BE2C (cell line): ENCODE measurements around the gene NCLN.

ENCODE experiments used
- DNase-seq: peaks from one replicate; pipeline ENCODE4 v3.0.0-alpha.2; 2020
- H3K27me3 ChIP-seq: fragments of 250-450 bp; sonication (Bioruptor Pico); 2 replicates; pipeline ENCODE4 v1.5.1; 2020; ENCODE audit warnings: mild to moderate bottlenecking
- H3K36me3 ChIP-seq: fragments of 250-450 bp; sonication (Bioruptor Pico); 2 replicates; pipeline ENCODE4 v1.5.1; 2020; ENCODE audit warnings: mild to moderate bottlenecking
- H3K4me1 ChIP-seq: fragments of 250-450 bp; sonication (Bioruptor Pico); 2 replicates; pipeline ENCODE4 v1.5.1; 2020
- H3K4me3 ChIP-seq: 2 replicates; pipeline ENCODE4 v1.5.1; 2011; ENCODE audit warnings: low read depth, low read length
- H3K9me3 ChIP-seq: fragments of 250-450 bp; sonication (Bioruptor Pico); 2 replicates; pipeline ENCODE4 v1.5.1; 2020
- CTCF ChIP-seq: IDR thresholded peaks from 2 replicates; pipeline ENCODE4 v1.5.1; 2012; ENCODE audit warnings: mild to moderate bottlenecking, low read depth, low read length

Gene NCLN

GRCh38 chr19:3149089-3149488, 36.6 kb upstream of the NCLN start:
- TF ChIP-seq CTCF, result no peak
- no peaks in the 10 kb centered on the region for H3K9me3 ChIP-seq
- no peaks in the 10 kb centered on the region; the same call in 1 of the 2 replicates for H3K27me3 ChIP-seq
- H3K4me1 ChIP-seq, result no peaks in the 10 kb centered on the region
- no peaks in the 10 kb centered on the region for H3K36me3 ChIP-seq
- no peak for DNase-seq
- no peak overlapping the region for H3K4me3 ChIP-seq

- Histone ChIP-seq H3K27me3 (no peaks in the 10 kb centered on the region; the same call in 1 of the 2 replicates), H3K36me3 (no peaks in the 10 kb centered on the region), H3K9me3 (no peaks in the 10 kb centered on the region), H3K4me3 (peak overlapping the region; percentile 33), H3K4me1 (no peaks in the 10 kb centered on the region)
- no peak for TF ChIP-seq CTCF
- DNase-seq, result no peak
Observed at GRCh38 chr19:3149526-3150505, 35.9 kb upstream of the NCLN start.

GRCh38 chr19:3150739-3151329, 34.9 kb upstream of the NCLN start:
- Histone ChIP-seq H3K27me3 (no peaks in the 10 kb centered on the region; the same call in 1 of the 2 replicates), H3K9me3 (no peaks in the 10 kb centered on the region), H3K4me3 (no peak overlapping the region), H3K36me3 (no peaks in the 10 kb centered on the region), H3K4me1 (no peaks in the 10 kb centered on the region)
- no peak for TF ChIP-seq CTCF
- no peak for DNase-seq

GRCh38 chr19:3151563-3152418, 33.9 kb upstream of the NCLN start:
- Histone ChIP-seq H3K9me3 (no peaks in the 10 kb centered on the region), H3K4me3 (no peak overlapping the region), H3K4me1 (no peaks in the 10 kb centered on the region), H3K27me3 (no peaks in the 10 kb centered on the region; the same call in 1 of the 2 replicates), H3K36me3 (no peaks in the 10 kb centered on the region)
- no peak for DNase-seq
- no peak for TF ChIP-seq CTCF

GRCh38 chr19:3152419-3152780, 33.3 kb upstream of the NCLN start:
- no peak for DNase-seq
- no peak for TF ChIP-seq CTCF
- Histone ChIP-seq H3K27me3 (no peaks in the 10 kb centered on the region; the same call in 1 of the 2 replicates), H3K36me3 (no peaks in the 10 kb centered on the region), H3K4me3 (no peak overlapping the region), H3K4me1 (no peaks in the 10 kb centered on the region), H3K9me3 (no peaks in the 10 kb centered on the region)
